ENCODE measurements around the gene TRPC4AP. TPM values are rescaled to one million over a fixed set of nuclear protein-coding genes. Genes with fewer than 3 reads are reported as not detected.

TRPC4AP gene
- total RNA-seq, 1 donor = 91.7 TPM

GRCh38 chr20:35025116-35025515 is 67.5 kb downstream of the TRPC4AP start:
- TF ChIP-seq, protein P1, sequence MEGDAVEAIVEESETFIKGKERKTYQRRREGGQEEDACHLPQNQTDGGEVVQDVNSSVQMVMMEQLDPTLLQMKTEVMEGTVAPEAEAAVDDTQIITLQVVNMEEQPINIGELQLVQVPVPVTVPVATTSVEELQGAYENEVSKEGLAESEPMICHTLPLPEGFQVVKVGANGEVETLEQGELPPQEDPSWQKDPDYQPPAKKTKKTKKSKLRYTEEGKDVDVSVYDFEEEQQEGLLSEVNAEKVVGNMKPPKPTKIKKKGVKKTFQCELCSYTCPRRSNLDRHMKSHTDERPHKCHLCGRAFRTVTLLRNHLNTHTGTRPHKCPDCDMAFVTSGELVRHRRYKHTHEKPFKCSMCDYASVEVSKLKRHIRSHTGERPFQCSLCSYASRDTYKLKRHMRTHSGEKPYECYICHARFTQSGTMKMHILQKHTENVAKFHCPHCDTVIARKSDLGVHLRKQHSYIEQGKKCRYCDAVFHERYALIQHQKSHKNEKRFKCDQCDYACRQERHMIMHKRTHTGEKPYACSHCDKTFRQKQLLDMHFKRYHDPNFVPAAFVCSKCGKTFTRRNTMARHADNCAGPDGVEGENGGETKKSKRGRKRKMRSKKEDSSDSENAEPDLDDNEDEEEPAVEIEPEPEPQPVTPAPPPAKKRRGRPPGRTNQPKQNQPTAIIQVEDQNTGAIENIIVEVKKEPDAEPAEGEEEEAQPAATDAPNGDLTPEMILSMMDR (IDR thresholded peaks at IDR 0.05; ENCODE audit: insufficient read depth, low read length) = no peak
- H3K4me3 ChIP-seq (ENCODE audit: low read depth, low read length) = no peak overlapping the region
- DNase-seq (ENCODE audit: low read depth) = no peak

DNA sequence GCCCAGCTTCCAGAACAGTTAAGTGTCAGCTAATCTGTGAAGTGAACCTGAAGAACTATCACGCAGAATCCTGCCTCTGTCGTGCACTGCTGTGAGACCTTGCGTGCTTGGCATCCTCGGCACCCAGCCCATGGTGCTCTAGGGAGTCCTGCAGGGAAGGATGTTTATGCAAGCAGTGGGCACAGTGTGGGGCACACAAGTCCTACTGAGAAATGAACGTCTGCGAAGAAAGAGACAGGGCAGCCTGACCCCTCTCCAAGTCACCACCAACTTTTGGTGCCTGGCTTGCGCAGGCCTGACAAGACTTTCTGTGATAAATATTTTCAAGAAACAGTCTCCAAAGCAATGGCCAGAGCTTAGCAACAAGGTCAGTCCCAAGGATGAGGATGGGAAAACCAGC is 69.0 kb downstream of the TRPC4AP start:
- no peak for DNase-seq (ENCODE audit: low read depth)
- no peak overlapping the region for H3K4me3 ChIP-seq (ENCODE audit: low read depth, low read length)
- TF ChIP-seq, protein P1 (IDR thresholded peaks at IDR 0.05; ENCODE audit: insufficient read depth, low read length) = no peak

GRCh38 chr20:35021831-35022230 is 70.8 kb downstream of the TRPC4AP start:
- no peak for DNase-seq (ENCODE audit: low read depth)

DNA sequence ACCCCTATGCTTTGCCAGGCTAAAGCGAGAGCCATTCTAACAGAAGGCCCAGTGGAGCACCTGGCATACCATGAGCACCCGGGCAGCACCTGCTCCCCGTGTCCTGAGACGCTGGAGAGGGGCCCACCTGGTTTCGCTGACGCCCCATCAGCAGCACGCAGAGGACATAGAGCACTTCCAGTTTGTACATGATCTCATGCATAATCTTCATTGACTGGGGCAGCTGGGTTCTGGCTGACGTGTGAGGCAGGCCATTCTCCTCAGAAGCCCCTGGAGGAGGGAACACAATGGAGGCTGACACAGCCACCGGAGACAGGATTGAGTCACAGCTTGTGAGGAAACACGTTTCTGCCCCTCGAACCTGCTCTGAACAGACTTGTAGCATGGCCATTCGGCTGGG is 71.5 kb downstream of the TRPC4AP start:
- TF ChIP-seq, protein P1 (IDR thresholded peaks at IDR 0.05; ENCODE audit: insufficient read depth, low read length) = no peak
- DNase-seq (ENCODE audit: low read depth) = no peak
- H3K4me3 ChIP-seq (ENCODE audit: low read depth, low read length) = no peak overlapping the region

More at GRCh38 chr20:35021831-35022230, 70.8 kb downstream of the TRPC4AP start:
- TF ChIP-seq, protein P1 (IDR thresholded peaks at IDR 0.05; ENCODE audit: insufficient read depth, low read length) = no peak
- no peak overlapping the region for H3K4me3 ChIP-seq (ENCODE audit: low read depth, low read length)

DNA sequence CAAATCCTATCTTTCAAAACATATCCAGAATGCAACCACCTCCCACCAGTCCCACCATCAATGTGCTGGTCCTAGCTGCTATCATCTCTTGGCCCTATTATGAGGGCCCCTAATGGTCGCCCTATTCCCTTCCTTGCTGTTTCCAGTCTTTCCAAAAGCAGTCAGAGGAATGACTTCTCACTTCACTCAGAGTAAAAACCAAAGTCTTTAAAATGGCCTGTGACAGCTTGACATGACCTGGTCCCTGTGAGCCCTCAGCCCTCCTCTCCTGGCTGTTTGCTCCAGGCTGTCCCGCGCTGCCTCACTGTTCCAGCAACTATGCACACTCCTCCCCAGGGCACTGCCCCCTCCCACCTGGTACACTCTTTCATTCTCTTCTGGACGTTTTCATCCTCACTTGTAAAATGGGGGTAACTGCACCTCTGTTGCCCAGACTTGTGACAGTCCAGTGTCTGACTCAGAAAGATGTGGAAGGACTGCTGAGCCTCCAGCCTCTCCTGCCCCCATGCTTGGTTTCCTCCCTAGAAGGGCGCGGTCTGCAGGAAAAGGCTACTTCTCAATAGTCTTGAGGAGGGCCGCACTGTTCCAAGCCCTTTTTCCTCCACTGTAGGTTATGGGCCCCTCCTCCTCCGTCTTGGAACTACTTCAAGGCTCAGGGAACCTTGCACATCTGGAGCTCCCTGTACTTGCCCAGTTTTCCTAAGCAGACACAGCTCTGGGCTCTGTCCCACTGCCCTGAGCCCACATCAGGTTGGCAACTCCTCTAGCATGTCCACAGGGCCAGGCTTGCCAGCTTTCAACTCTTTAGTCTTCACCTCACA is 72.3 kb downstream of the TRPC4AP start:
- TF ChIP-seq, protein P1 (IDR thresholded peaks at IDR 0.05; ENCODE audit: insufficient read depth, low read length) = no peak
- H3K4me3 ChIP-seq (ENCODE audit: low read depth, low read length) = no peak overlapping the region
- DNase-seq (ENCODE audit: low read depth) = no peak

DNA sequence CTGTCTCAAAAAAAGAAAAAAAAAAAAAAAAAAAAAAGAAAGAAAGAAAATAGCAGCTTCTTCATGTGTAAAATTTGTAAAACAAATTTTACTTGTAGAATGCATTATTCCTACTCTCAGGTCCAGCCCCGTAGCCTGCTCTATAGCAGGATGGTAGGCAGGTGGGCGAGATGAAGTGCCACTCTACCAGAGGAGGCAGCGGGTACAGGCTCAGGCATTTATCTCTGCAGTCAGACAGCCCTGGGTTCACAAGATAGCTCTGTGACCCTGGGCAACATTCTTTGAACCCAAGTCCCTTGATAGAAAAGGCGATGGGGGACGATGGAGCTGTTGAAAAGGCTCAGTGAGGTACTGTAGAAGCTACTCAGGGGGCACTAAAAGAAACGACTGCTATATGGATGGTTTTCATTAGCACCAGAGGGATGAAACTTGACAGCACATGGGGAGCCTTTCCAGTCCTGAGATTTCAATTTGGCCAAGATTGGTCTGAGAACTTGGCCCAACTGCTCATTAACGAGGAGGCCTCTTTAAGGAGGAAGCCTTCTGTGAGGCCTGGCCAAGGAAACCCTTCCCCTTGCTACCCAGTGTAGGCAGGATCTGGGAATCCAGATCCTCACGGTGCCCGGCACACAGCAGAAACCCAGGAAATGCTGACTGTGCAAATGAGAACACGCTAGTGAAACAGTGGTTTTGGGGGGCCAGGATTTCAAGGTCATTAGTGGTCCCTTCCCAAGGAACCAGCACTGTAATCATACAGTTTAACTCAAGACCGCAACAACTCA is 73.8 kb downstream of the TRPC4AP start:
- no peak overlapping the region for H3K4me3 ChIP-seq (ENCODE audit: low read depth, low read length)
- DNase-seq (ENCODE audit: low read depth) = peak; percentile 25
- TF ChIP-seq, protein P1 (IDR thresholded peaks at IDR 0.05; ENCODE audit: insufficient read depth, low read length) = no peak

Data from fibroblast of the aortic adventitia (primary cell).